ENCODE data around the gene SPAG7.

Gene SPAG7, protein sequence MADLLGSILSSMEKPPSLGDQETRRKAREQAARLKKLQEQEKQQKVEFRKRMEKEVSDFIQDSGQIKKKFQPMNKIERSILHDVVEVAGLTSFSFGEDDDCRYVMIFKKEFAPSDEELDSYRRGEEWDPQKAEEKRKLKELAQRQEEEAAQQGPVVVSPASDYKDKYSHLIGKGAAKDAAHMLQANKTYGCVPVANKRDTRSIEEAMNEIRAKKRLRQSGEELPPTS

GRCh38 chr17:4967539-4968485, at the start of gene SPAG7:
TSS of gene SPAG7 (minus strand) at chr17:4967817. CDS start at chr17:4967804, 13 bp downstream.
- in situ Hi-C loops (cut with MboI; ENCODE audit: low sequenced_read_pairs), result no loop called here

DNA sequence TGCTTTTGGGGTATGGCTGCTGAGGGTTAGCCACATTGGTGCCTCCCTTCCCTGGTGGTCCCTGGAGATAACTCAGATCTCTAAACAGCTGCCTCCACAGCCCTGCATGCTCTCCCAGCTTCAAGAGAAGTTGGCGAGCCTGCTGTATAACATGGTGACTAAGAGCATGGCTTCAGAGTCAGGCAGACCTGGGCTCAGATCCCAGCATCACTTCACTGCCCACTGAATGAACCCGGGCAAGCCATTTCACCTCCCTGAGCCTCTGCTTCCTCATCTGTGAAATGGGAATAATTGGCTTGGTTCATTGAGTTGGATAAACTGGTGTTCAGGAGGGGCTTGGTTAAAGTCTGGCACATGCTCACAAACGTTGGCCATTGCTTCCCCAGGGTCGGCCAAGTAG, 46.7 kb upstream of the SPAG7 start:
- in situ Hi-C loops (cut with MboI; ENCODE audit: low sequenced_read_pairs), result no loop called here

GRCh38 chr17:5011928-5012327, 44.3 kb upstream of the SPAG7 start:
- in situ Hi-C loops (cut with MboI; ENCODE audit: low sequenced_read_pairs), result no loop called here

- in situ Hi-C loops (cut with MboI; ENCODE audit: low sequenced_read_pairs), result no loop called here
Observed at GRCh38 chr17:5003214-5003867, 35.7 kb upstream of the SPAG7 start.

- in situ Hi-C loops (cut with MboI; ENCODE audit: low sequenced_read_pairs), result no loop called here
Observed at GRCh38 chr17:5002121-5002788, 34.6 kb upstream of the SPAG7 start.

DNA sequence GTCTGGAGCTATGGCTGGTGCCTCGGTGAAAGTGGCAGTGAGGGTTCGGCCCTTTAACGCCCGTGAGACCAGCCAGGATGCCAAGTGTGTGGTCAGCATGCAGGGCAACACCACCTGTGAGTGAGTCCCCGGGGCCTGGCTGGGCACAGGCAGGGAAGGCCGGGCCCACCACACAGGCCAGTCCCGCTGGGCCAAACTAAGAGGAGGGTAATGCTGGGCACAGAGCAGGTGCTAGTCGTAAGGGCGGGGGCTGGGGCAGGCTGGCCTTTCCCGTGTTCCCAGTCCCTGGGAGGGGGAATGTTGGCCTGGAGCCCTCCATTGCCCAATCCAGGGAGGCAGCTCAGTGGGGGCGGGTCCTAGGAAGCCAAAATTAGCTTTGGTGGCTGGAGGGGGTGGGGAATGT, 32.6 kb upstream of the SPAG7 start:
- in situ Hi-C loops (cut with MboI; ENCODE audit: low sequenced_read_pairs), result no loop called here

DNA sequence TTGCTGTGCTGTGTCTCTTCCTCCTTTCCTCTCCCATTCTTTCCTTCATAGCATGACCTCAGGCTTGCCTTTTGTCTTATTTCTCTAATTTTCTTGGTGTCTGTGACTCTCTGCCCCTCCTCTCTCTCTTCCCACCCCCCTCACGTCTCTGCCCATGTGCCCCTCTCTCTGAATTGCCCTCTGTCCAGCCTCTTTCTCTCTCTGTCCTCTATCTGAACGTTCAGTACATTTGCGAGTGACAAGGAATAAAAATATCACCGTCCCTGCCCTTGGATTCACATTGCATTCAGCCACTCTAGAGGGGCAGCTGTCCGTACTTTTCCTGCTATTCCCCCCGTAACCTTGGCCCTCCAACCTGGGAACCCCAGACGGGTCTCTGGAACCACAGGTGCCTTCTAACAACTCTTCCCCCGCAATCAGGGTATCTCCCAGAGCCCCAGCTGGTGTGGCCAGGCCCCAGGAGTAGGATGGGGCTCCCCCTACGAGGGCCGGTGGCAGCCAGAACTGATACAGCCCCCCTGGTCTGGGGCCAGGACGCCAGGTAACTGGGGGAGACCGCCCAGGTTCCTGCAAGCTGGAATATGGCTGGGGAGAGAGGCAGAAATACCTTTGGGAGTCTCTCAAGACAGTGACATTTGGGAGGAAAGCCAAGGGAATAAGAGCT, 31.9 kb upstream of the SPAG7 start:
- in situ Hi-C loops (cut with MboI; ENCODE audit: low sequenced_read_pairs), result no loop called here

- in situ Hi-C loops (cut with MboI; ENCODE audit: low sequenced_read_pairs), result no loop called here
Observed at GRCh38 chr17:4998732-4999429, 31.3 kb upstream of the SPAG7 start.

- in situ Hi-C loops (cut with MboI; ENCODE audit: low sequenced_read_pairs), result no loop called here
Observed at GRCh38 chr17:4998027-4998731, 30.6 kb upstream of the SPAG7 start.

- in situ Hi-C loops (cut with MboI; ENCODE audit: low sequenced_read_pairs), result no loop called here
Observed at GRCh38 chr17:4997302-4998026, 29.8 kb upstream of the SPAG7 start, which contains the start of the genes INCA1 and KIF1C. TSS of gene INCA1 (minus strand) at chr17:4997522. CDS start at chr17:4994437, 3,085 bp downstream. TSS of gene KIF1C (plus strand) at chr17:4997950. CDS start at chr17:5000247, 2,297 bp downstream.

DNA sequence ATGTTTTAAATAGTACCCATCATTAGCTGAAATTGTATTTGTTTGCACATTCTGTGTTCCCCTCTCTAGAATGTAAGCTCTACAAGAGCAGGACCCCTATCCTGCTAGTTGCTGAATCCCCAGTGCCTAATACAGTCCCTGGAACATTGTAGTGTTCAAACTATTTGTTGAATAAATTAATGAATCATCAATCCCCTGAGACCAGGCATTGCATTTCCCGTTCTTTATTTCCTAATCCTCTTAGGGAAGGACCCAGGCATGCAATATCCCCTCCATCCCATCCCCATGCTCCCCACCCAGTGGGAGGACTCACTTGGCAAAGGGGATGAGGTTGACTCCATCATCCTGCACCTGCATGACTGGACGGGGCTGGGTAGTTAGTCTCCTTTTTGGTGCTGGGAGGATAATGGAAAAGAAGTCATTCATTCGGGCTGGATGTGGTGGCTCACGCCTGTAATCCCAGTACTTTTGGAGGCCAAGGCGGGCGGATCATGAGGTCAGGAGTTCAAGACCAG, 26.5 kb upstream of the SPAG7 start:
- in situ Hi-C loops (cut with MboI; ENCODE audit: low sequenced_read_pairs), result no loop called here

DNA sequence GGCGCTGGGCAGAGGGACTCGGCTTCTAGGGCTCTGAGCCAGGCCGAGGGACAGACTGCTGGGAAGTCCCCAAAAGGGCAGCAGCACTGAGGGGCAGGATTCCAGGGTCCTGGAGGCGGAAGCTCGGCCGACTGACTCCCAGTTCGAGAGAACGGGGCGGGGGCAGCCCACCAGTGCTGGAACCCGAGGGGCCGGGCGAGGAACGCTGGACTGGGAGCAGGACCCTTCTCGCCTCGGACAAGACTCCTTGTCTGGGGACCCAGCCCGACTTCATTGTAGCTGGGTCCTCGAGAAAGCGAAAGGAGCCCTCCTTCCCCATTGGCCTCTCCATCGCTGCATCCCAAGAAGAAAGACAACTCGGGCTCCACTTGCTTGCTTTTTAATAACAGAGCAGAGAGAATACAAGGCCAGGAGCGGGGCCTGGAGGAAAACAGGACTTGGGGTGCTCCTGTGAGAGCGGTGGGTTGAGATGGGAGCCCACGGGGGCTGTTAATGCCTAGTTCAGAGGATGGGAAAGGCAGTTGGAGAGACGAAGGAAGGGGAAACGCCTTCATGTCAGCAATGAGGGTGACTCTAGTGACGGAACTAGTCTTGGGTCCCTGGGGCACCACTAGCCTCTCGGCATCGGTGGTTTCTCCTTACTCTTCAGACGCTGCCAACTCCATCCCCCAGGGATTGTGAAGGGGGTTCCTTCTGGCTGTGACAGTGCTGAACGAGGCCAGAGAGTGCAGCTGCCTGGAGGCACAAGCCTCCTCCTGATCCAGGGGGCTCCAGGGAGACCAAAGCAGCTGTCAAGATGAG, 20.4 kb upstream of the SPAG7 start:
- in situ Hi-C loops (cut with MboI; ENCODE audit: low sequenced_read_pairs), result no loop called here

- in situ Hi-C loops (cut with MboI; ENCODE audit: low sequenced_read_pairs), result no loop called here
Observed at GRCh38 chr17:4986951-4987766, 19.5 kb upstream of the SPAG7 start, which contains the start of gene CAMTA2. TSS of gene CAMTA2 (minus strand) at chr17:4987675. CDS start at chr17:4986222, 1,453 bp downstream.

- in situ Hi-C loops (cut with MboI; ENCODE audit: low sequenced_read_pairs), result no loop called here
Observed at GRCh38 chr17:4986403-4986802, 18.8 kb upstream of the SPAG7 start.

GRCh38 chr17:4982305-4982704, 14.7 kb upstream of the SPAG7 start:
- in situ Hi-C loops (cut with MboI; ENCODE audit: low sequenced_read_pairs), result no loop called here

DNA sequence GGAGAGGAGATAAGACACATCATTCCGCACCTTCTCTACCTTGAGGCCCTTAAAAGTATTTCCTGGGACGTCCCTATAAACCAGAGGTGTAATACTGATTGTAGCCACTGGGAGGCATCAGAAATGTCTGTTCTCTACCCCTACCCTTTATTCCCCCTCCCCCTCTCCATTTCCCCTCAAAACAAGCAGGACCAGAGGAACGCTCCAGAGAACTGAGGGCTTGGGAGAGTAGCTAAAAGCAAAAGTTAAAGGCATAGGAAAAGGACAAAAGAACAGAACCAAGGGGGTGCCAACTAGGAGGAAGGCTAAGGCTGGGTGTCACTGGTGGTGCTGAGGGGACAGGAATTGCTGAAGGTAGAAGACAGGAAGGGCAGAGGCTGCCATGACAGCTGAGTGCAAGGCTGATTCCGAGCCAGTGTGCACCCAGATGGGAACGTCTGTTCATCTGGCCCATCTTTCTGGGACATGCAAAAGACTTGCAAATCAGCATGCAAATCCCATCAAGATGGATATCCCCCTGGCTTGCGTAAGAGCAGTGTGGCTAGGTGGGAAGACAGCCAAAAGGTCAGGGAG, 13.1 kb upstream of the SPAG7 start:
- in situ Hi-C loops (cut with MboI; ENCODE audit: low sequenced_read_pairs), result no loop called here

All from HL-60/S4 treated with phorbol 12-myristate 13-acetate at 8.2 ng/mL for 4 days and 3 days (cell line).